Parathyroid adenoma (tissue), 2 donors: ENCODE measurements around the gene SYDE2.

Experiments
- H2AFZ ChIP-seq: fragments of 300-600 bp; sonication (generic); one replicate; pipeline ENCODE4 v1.7.0; 2017; ENCODE audit warnings: antibody characterized with exemption, mild to moderate bottlenecking
- H3K27ac ChIP-seq: fragments of 300-600 bp; sonication (generic); one replicate; pipeline ENCODE4 v1.7.0; 2017
- H3K27me3 ChIP-seq: fragments of 300-600 bp; sonication (generic); one replicate; pipeline ENCODE4 v1.7.0; 2017; ENCODE audit warnings: low read length; ENCODE audit not compliant: control insufficient read depth, insufficient read depth
- H3K36me3 ChIP-seq: fragments of 300-600 bp; sonication (generic); one replicate; pipeline ENCODE4 v1.7.0; 2017; ENCODE audit warnings: low read length; ENCODE audit not compliant: control insufficient read depth, insufficient read depth
- H3K4me1 ChIP-seq: fragments of 300-600 bp; sonication (generic); one replicate; pipeline ENCODE4 v1.7.0; 2017; ENCODE audit warnings: control low read depth
- H3K4me2 ChIP-seq: fragments of 300-600 bp; sonication (generic); one replicate; pipeline ENCODE4 v1.7.0; 2017; ENCODE audit warnings: low read length
- H3K4me3 ChIP-seq: fragments of 300-600 bp; sonication (generic); one replicate; pipeline ENCODE4 v1.7.0; 2017; ENCODE audit warnings: low read depth, low read length
- H3K79me2 ChIP-seq: fragments of 300-600 bp; sonication (generic); one replicate; pipeline ENCODE4 v1.7.0; 2017; ENCODE audit warnings: control low read depth
- H3K9ac ChIP-seq: fragments of 300-600 bp; sonication (generic); one replicate; pipeline ENCODE4 v1.7.0; 2017; ENCODE audit warnings: mild to moderate bottlenecking
- H3K9me3 ChIP-seq: fragments of 300-600 bp; sonication (generic); one replicate; pipeline ENCODE4 v1.7.0; 2017; ENCODE audit warnings: low read length; ENCODE audit not compliant: control insufficient read depth
- TF ChIP-seq, protein P1 (sequence below): fragments of 300-600 bp; sonication (generic); IDR thresholded peaks from one replicate; pipeline ENCODE4 v1.7.0; 2017; ENCODE audit warnings: antibody characterized with exemption, mild to moderate bottlenecking
- donor health status: primary hyperparathyroidism.

SYDE2 gene

DNA sequence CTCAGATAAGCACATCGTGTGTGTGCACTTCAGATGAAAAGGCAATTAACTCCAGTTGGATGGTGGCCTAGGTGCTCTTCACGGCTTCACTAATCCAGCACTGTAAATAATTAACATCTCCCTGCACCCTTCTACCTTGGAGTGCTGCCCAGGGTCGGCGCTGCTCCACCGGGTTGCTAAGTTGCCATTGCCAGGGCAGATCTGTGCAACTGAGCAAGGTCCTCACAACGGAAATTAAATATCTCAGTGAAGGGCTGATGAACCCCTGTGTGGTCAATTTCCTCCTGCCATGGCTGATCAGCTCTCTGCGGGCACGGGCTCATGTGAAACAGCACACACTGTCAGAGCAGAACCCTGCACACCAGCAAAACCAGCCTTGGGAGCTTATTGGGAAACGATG lies 63.2 kb downstream of the SYDE2 start:
- no peak overlapping the region for H3K4me3 ChIP-seq
- H3K9ac ChIP-seq = no peak overlapping the region

DNA sequence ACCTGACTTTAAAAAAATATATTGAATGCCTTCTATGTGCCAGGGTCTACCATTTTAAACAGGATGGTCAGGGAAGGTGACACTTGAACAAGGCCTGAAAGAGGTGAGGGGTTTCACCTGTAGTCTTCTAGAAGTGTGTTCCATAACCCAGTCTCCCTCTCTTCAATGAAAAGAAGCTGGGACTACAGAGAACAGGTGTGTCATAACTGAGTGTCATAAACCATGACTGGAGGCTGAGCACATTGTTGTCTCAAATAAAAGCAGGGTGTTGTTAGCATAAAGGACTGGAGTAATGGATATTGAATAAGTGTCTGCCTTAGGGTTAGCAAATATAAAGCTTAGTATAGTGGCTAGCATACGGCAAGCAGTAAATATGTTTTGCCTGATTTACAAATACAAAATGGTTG lies 65.4 kb downstream of the SYDE2 start:
- no peaks in the 10 kb centered on the region for H3K79me2 ChIP-seq
- H3K27me3 ChIP-seq = no peaks in the 10 kb centered on the region
- TF ChIP-seq, protein P1, sequence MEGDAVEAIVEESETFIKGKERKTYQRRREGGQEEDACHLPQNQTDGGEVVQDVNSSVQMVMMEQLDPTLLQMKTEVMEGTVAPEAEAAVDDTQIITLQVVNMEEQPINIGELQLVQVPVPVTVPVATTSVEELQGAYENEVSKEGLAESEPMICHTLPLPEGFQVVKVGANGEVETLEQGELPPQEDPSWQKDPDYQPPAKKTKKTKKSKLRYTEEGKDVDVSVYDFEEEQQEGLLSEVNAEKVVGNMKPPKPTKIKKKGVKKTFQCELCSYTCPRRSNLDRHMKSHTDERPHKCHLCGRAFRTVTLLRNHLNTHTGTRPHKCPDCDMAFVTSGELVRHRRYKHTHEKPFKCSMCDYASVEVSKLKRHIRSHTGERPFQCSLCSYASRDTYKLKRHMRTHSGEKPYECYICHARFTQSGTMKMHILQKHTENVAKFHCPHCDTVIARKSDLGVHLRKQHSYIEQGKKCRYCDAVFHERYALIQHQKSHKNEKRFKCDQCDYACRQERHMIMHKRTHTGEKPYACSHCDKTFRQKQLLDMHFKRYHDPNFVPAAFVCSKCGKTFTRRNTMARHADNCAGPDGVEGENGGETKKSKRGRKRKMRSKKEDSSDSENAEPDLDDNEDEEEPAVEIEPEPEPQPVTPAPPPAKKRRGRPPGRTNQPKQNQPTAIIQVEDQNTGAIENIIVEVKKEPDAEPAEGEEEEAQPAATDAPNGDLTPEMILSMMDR = no peak
- H3K9me3 ChIP-seq = no peaks in the 10 kb centered on the region
- no peak overlapping the region for H3K27ac ChIP-seq
- H3K36me3 ChIP-seq = no peaks in the 10 kb centered on the region
- no peak overlapping the region for H3K4me2 ChIP-seq
- H3K9ac ChIP-seq = no peak overlapping the region
- H2AFZ ChIP-seq = no peak overlapping the region
- H3K4me1 ChIP-seq = no peaks in the 10 kb centered on the region
- no peak overlapping the region for H3K4me3 ChIP-seq

More for the DNA sequence above, 63.2 kb downstream of the SYDE2 start:
- H3K79me2 ChIP-seq = no peaks in the 10 kb centered on the region
- H3K9me3 ChIP-seq = no peaks in the 10 kb centered on the region
- no peak overlapping the region for H3K27ac ChIP-seq
- H3K36me3 ChIP-seq = no peaks in the 10 kb centered on the region
- TF ChIP-seq, protein P1 = no peak
- no peak overlapping the region for H2AFZ ChIP-seq
- no peaks in the 10 kb centered on the region for H3K27me3 ChIP-seq
- no peaks in the 10 kb centered on the region for H3K4me1 ChIP-seq
- no peak overlapping the region for H3K4me2 ChIP-seq

DNA sequence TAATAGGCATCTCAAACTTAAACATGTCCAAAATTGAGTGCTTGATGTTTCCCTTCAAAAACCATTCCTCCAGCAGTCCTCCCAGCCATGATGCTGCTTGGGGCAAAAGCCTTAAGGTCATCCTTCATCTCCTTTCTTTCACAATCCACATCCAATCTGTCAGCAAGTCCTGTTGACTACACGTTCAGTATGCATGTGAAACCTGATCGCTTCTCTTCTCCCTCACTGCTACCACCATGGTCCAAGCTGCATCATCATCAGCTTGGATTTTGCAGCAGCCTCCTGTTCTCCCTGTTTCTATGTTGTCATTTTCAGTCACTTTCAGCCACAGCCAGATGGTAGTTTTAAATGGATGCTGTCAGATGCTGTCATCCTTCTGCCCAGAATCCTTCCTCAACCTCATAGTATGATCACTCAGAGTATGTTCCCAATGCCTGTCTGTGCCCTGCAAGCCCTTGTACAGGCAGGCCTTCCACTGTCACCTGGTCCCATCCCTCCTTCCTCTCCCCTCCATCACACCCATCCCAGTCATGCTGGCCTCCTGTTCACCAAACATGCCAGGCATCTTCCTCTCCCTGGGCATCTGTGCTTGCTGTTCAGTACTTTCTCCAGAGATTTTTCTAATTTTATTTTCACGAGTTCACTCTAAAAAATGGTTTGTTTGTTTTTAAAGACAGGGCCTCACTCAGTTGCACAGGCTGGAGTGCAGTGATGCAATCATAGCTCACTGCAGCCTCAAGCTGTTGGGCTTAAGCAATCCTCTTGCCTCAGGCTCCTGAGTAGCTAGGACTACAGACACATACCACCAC lies 66.0 kb downstream of the SYDE2 start:
- H3K4me1 ChIP-seq = no peaks in the 10 kb centered on the region
- H2AFZ ChIP-seq = no peak overlapping the region
- no peak overlapping the region for H3K4me2 ChIP-seq
- no peaks in the 10 kb centered on the region for H3K9me3 ChIP-seq
- TF ChIP-seq, protein P1 = no peak
- no peak overlapping the region for H3K27ac ChIP-seq
- H3K36me3 ChIP-seq = no peaks in the 10 kb centered on the region
- H3K79me2 ChIP-seq = no peaks in the 10 kb centered on the region
- no peaks in the 10 kb centered on the region for H3K27me3 ChIP-seq
- H3K4me3 ChIP-seq = no peak overlapping the region
- H3K9ac ChIP-seq = no peak overlapping the region

DNA sequence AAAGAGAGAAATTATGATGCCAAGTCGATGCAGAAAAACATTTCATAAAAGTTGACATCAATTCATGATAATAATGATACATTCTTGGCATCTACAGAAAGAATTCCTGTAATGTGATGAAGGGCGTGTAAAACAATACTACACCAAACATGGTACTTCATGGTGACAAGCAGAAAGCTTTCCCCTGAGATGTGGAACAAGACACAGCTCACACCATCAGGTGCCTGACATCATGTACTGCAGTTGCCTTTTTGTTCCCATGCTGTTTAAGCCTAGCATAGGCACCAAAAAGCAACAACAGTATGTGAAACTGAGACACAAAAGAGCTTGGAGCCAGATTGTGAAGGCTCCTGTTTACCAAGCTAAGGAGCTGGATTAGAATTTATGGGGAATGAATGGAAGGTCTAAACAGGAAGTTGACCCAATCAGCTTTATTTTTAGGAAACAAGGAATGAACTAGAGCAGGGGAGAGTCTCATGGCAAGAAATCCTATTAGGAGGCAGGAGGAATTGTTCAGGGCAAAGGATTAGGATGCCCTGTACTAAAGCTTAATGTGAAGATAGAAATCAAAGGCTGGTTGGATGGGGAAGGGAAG lies 67.2 kb downstream of the SYDE2 start:
- no peak overlapping the region for H3K4me3 ChIP-seq
- no peaks in the 10 kb centered on the region for H3K79me2 ChIP-seq
- no peak overlapping the region for H3K9ac ChIP-seq
- H3K27ac ChIP-seq = no peak overlapping the region
- H3K4me2 ChIP-seq = no peak overlapping the region
- no peaks in the 10 kb centered on the region for H3K9me3 ChIP-seq
- H3K36me3 ChIP-seq = no peaks in the 10 kb centered on the region
- H2AFZ ChIP-seq = no peak overlapping the region
- no peaks in the 10 kb centered on the region for H3K27me3 ChIP-seq
- H3K4me1 ChIP-seq = no peaks in the 10 kb centered on the region
- TF ChIP-seq, protein P1 = no peak
